ENCODE results near the gene RNF151. TPM values are rescaled to one million over a fixed set of nuclear protein-coding genes. Genes with fewer than 3 reads are reported as not detected.

Gene RNF151
- total RNA-seq, 3 donors from 2014 or later: not detected

DNA sequence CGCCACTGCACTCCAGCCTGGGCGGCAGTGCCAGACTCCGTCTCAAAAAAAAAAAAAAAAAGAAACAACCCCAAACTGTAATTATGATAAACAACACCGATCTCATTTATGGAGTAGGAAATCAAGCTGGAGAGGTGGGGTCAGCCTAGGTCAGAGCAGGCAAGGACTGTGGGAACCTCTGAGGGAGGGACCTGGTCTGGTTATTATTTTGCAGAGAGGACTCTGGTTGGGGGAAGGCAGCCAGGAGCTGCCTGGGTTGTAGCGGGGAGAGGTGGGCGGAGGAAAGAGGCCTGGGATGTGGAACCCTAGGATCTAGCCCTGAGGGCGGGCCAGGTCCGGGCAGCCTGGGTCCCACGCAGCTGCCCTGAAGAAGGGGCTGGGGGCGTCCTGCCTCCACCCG, 37.6 kb upstream of the RNF151 start:
- no peaks in the 10 kb centered on the region for H3K9me3 ChIP-seq
- TF ChIP-seq, protein P1, sequence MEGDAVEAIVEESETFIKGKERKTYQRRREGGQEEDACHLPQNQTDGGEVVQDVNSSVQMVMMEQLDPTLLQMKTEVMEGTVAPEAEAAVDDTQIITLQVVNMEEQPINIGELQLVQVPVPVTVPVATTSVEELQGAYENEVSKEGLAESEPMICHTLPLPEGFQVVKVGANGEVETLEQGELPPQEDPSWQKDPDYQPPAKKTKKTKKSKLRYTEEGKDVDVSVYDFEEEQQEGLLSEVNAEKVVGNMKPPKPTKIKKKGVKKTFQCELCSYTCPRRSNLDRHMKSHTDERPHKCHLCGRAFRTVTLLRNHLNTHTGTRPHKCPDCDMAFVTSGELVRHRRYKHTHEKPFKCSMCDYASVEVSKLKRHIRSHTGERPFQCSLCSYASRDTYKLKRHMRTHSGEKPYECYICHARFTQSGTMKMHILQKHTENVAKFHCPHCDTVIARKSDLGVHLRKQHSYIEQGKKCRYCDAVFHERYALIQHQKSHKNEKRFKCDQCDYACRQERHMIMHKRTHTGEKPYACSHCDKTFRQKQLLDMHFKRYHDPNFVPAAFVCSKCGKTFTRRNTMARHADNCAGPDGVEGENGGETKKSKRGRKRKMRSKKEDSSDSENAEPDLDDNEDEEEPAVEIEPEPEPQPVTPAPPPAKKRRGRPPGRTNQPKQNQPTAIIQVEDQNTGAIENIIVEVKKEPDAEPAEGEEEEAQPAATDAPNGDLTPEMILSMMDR (IDR thresholded peaks at IDR 0.05): no peak
- intact Hi-C loops (cut with DNase I, micrococcal nuclease): loop anchor here (5.0 to 10.0 kb wide), 2 partner anchors 64 to 67 kb away; no protein-coding TSS in a partner anchor
- peaks cover 13% of the 10 kb centered on the region for H3K4me1 ChIP-seq (ENCODE audit: low read depth)
- DNase-seq (peak in 2 of 3 donors; percentile 62 to 71), ATAC-seq (peak; percentile 62)
- H3K36me3 ChIP-seq (ENCODE audit: low read depth): no peaks in the 10 kb centered on the region
- H3K4me3 ChIP-seq: peak overlapping the region; percentile 24

DNA sequence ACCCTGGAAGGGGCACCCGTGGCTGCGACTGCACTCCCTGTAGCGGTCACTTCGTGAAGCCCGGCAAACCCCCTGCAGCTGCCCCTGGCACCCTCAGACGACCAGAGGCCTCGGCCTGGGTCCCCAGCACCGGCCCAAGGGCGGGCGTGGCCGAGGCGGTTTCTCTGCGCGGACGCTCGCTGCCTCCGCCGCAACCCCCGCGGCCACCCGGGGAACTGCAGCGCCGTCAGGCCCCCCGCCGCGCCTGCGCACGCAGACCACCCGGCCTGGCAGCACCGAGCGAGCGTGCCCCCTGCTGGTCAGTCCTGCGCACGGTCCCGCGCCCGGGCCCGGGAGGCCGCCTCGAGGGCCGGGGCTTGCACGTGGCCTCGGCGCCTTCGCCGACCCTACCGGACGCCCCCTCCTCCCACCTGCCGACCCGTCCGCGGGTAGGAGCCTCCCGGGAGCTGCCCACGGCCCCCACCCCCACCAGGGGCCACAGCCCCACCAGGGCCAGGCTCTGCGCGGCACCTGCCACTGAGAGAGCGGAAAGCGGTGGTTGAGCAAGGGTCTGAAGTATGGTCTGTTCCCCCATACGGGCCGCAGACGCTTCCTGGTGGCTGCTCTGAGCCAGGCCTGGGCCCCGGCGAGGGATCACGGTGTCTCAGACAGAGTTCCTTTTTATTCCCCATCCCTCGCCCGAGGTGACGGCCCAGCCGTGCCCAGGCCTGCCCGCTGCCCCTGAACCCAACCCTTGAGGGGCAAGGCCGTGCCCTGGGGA, 36.9 kb upstream of the RNF151 start:
- intact Hi-C loops (cut with DNase I, micrococcal nuclease): loop anchor here (5.0 to 10.0 kb wide), 2 partner anchors 65 to 67 kb away; no protein-coding TSS in a partner anchor
- H3K4me1 ChIP-seq (ENCODE audit: low read depth): peaks cover 13% of the 10 kb centered on the region
- ATAC-seq (peak; percentile 98), DNase-seq (peak; percentile 91 to 96 (median 91))
- peak overlapping the region; percentile 24 for H3K4me3 ChIP-seq
- TF ChIP-seq, protein P1 (IDR thresholded peaks at IDR 0.05): peak; percentile 99
- H3K36me3 ChIP-seq (ENCODE audit: low read depth): no peaks in the 10 kb centered on the region
- H3K9me3 ChIP-seq: no peaks in the 10 kb centered on the region

DNA sequence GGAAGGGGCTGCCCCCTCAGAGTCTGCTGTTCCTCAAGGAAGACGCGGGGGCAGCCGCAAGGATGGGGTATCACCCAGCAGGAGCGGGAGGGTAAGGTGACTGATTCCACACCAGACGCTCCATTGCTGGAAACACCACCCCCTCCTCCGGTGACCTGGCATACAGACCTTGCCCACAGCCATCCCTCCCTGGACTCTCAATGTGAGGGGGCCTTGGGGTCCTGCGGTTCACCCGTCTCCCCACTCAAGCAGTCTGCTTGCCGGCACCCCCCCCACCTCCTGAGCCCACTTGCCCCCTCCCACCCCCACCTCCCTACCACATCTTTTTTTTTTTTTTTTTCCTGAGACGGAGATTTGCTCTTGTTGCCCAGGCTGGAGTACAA, 36.3 kb upstream of the RNF151 start:
- Histone ChIP-seq H3K9me3 (no peaks in the 10 kb centered on the region), H3K4me3 (no peak overlapping the region), H3K4me1 (ENCODE audit: low read depth) (peaks cover 13% of the 10 kb centered on the region), H3K36me3 (ENCODE audit: low read depth) (no peaks in the 10 kb centered on the region)
- intact Hi-C loops (cut with DNase I, micrococcal nuclease): no loop called here
- peak in 1 of 3 donors; percentile 46 for DNase-seq
- no peak for ATAC-seq
- TF ChIP-seq, protein P1 (IDR thresholded peaks at IDR 0.05): no peak

DNA sequence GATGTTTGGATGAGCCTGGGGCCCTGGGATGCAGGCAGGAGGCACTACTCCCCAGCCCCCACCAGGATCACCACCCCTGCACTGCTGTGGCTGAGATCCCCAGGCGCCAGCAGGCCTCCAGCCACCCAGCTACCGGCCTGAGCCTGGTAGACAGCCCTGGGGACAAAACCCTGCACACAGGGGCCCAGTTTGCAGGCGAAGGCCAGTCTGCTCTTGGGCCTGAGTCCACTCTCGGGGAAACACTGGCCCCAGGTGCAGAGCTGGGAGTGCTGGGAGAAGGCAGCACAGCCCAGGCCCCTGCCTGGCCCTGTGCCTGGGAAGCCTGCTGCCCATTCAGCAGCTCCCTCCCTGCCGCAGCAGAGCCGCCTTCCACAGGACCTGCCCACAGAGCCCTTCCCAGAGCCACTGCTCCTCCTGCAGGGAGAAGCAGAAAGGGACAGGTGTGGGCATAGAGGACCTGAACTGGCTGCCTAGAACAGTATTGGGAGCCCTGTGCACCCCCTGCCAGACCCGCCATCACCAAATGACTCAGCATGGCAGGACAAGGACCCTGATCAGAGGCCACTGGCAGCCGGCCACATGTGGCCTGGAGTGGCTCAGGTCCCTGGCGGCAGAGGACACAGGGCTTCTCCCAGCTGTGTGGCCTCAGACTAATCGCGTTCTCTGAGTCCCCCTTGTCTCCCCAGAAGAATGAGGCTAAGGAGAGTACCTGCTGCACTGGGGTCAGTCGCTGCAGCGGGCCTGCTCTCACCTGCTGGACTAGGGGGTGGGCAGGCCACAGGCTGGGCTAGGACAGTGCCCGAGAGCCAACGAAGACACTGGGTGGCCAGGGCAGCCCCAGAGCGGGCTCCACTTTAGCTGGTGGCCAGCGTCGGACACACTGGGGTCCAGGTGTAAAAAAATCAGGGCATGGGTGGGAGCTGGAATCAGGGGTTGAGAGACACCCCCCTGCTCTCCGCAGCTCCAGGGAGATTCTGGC, 34.3 kb upstream of the RNF151 start:
- DNase-seq: peak in 2 of 3 donors; percentile 61 to 69
- intact Hi-C loops (cut with DNase I, micrococcal nuclease): no loop called here
- Histone ChIP-seq H3K4me1 (ENCODE audit: low read depth) (peaks cover 13% of the 10 kb centered on the region), H3K36me3 (ENCODE audit: low read depth) (no peaks in the 10 kb centered on the region), H3K9me3 (no peaks in the 10 kb centered on the region), H3K4me3 (no peak overlapping the region)
- TF ChIP-seq, protein P1 (IDR thresholded peaks at IDR 0.05): no peak
- ATAC-seq: peak; percentile 67

DNA sequence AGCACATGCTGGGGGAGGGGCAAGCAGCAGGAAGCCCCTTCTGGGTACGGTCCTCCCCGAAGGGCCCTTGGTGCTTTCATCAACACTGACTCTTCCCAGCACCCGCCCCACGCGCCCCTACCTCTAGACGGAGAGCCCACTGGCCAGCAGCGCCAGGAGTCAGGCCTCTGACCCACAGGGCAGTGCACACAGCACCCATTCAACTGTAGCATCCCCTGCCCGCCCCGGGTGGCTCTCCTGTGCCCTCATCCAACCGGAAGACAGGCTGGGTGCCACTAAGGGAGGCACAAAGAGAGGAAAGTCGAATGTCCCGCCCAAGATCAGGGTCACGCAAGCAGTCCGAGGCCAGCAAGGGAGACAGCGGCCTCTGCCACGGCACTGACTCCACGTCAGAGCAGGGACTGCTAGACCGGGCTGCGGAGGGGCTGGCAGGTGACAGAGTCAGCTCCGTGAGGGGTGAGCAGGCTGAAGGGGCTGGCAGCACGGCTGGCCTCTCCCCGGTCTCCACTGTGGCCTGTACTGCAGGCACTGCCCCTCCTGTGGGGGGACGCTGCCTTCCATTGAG, 33.5 kb upstream of the RNF151 start:
- Histone ChIP-seq H3K36me3 (ENCODE audit: low read depth) (no peaks in the 10 kb centered on the region), H3K9me3 (no peaks in the 10 kb centered on the region), H3K4me1 (ENCODE audit: low read depth) (peaks cover 13% of the 10 kb centered on the region), H3K4me3 (no peak overlapping the region)
- DNase-seq (peak in 1 of 3 donors; percentile 29), ATAC-seq (no peak)
- TF ChIP-seq, protein P1 (IDR thresholded peaks at IDR 0.05): no peak
- intact Hi-C loops (cut with DNase I, micrococcal nuclease): no loop called here

All from mucosa of descending colon (tissue), 3 donors.